ENCODE measurements around the gene CCDC146. TPM values are rescaled to one million over a fixed set of nuclear protein-coding genes. Genes with fewer than 3 reads are reported as not detected.

CCDC146 gene
- total RNA-seq, 1 experiment from 2014 or later, result 4.7 TPM

- no peaks in the 10 kb centered on the region for H3K79me2 ChIP-seq (ENCODE audit: low read length)
- CTCF ChIA-PET, result interaction anchor here (0.6 kb wide), 1 partner anchor 122 kb away, joined by 4 read pairs; no protein-coding TSS in a partner anchor
- no TSS peak for BruUV-seq (replicated peaks)
Measured at GRCh38 chr7:77235276-77235675, 112.9 kb downstream of the CCDC146 start.

GRCh38 chr7:77238703-77239136 lies 116.3 kb downstream of the CCDC146 start:
- Histone ChIP-seq H3K9me3 (ENCODE audit: low read length) (no peaks in the 10 kb centered on the region), H3K4me3 (ENCODE audit: low read length) (no peak overlapping the region), H4K20me1 (ENCODE audit: low read length) (no peaks in the 10 kb centered on the region), H3K27ac (ENCODE audit: low read length) (no peak overlapping the region), H3K79me2 (ENCODE audit: low read length) (no peaks in the 10 kb centered on the region), H3K27me3 (ENCODE audit: low read length) (no peaks in the 10 kb centered on the region), H3K9ac (ENCODE audit: low read length) (no peak overlapping the region), H2AFZ (ENCODE audit: low read length) (no peak overlapping the region), H3K4me1 (ENCODE audit: insufficient read depth, low read length) (no peaks in the 10 kb centered on the region), H3K4me2 (ENCODE audit: low read length) (no peak overlapping the region), H3K36me3 (ENCODE audit: low read depth, low read length) (no peaks in the 10 kb centered on the region), H3F3A (ENCODE audit: low read length, unreplicated experiment) (no peaks in the 10 kb centered on the region), H3K9me2 (replicated peaks; ENCODE audit: low read length) (no peaks in the 10 kb centered on the region)
- ChIA-PET POLR2A (ENCODE audit: unreplicated experiment) (no interaction called here), CTCF (no interaction called here)
- ATAC-seq (no peak), DNase-seq (no peak)
- TF ChIP-seq CTCF (conservative IDR thresholded peaks at IDR 0.05; ENCODE audit: low read depth, low read length), result no peak
- intact Hi-C loops (cut with micrococcal nuclease), result no loop called here
- no TSS peak for BruUV-seq (replicated peaks)

More at GRCh38 chr7:77235276-77235675, 112.9 kb downstream of the CCDC146 start:
- H3K4me2 ChIP-seq (ENCODE audit: low read length), result no peak overlapping the region
- H3K9me3 ChIP-seq (ENCODE audit: low read length), result no peaks in the 10 kb centered on the region
- ATAC-seq (no peak), DNase-seq (no peak)
- no peaks in the 10 kb centered on the region for H4K20me1 ChIP-seq (ENCODE audit: low read length)
- H3K4me3 ChIP-seq (ENCODE audit: low read length), result no peak overlapping the region
- H3K9ac ChIP-seq (ENCODE audit: low read length), result no peak overlapping the region
- H3K27me3 ChIP-seq (ENCODE audit: low read length), result no peaks in the 10 kb centered on the region
- intact Hi-C loops (cut with micrococcal nuclease), result no loop called here
- H2AFZ ChIP-seq (ENCODE audit: low read length), result no peak overlapping the region
- no peaks in the 10 kb centered on the region for H3K4me1 ChIP-seq (ENCODE audit: insufficient read depth, low read length)
- POLR2A ChIA-PET (ENCODE audit: unreplicated experiment), result no interaction called here
- H3K9me2 ChIP-seq (replicated peaks; ENCODE audit: low read length), result no peaks in the 10 kb centered on the region
- no peaks in the 10 kb centered on the region for H3F3A ChIP-seq (ENCODE audit: low read length, unreplicated experiment)
- no peak overlapping the region for H3K27ac ChIP-seq (ENCODE audit: low read length)
- TF ChIP-seq EZH2phosphoT487 (IDR thresholded peaks at IDR 0.05; ENCODE audit: borderline replicate concordance, low read length) (no peak), EZH2 (IDR thresholded peaks at IDR 0.05; ENCODE audit: low read length, unreplicated experiment) (no peak), CTCF (conservative IDR thresholded peaks at IDR 0.05; ENCODE audit: low read depth, low read length) (no peak)
- H3K36me3 ChIP-seq (ENCODE audit: low read depth, low read length), result no peaks in the 10 kb centered on the region

- H2AFZ ChIP-seq (ENCODE audit: low read length), result no peak overlapping the region
- H3F3A ChIP-seq (ENCODE audit: low read length, unreplicated experiment), result no peaks in the 10 kb centered on the region
- ATAC-seq (no peak), DNase-seq (no peak)
- no TSS peak for BruUV-seq (replicated peaks)
- CTCF ChIA-PET, result no interaction called here
- POLR2A ChIA-PET (ENCODE audit: unreplicated experiment), result no interaction called here
- H3K4me2 ChIP-seq (ENCODE audit: low read length), result no peak overlapping the region
- no peaks in the 10 kb centered on the region for H3K9me3 ChIP-seq (ENCODE audit: low read length)
- H3K27me3 ChIP-seq (ENCODE audit: low read length), result no peaks in the 10 kb centered on the region
- H3K9me2 ChIP-seq (replicated peaks; ENCODE audit: low read length), result no peaks in the 10 kb centered on the region
- H4K20me1 ChIP-seq (ENCODE audit: low read length), result no peaks in the 10 kb centered on the region
- TF ChIP-seq CTCF (conservative IDR thresholded peaks at IDR 0.05; ENCODE audit: low read depth, low read length) (no peak), EZH2phosphoT487 (IDR thresholded peaks at IDR 0.05; ENCODE audit: borderline replicate concordance, low read length) (no peak), EZH2 (IDR thresholded peaks at IDR 0.05; ENCODE audit: low read length, unreplicated experiment) (no peak)
- H3K36me3 ChIP-seq (ENCODE audit: low read depth, low read length), result no peaks in the 10 kb centered on the region
- intact Hi-C loops (cut with micrococcal nuclease), result no loop called here
- no peaks in the 10 kb centered on the region for H3K79me2 ChIP-seq (ENCODE audit: low read length)
- H3K27ac ChIP-seq (ENCODE audit: low read length), result no peak overlapping the region
- no peak overlapping the region for H3K9ac ChIP-seq (ENCODE audit: low read length)
- no peaks in the 10 kb centered on the region; the same call in 1 of the 2 replicates for H3K4me1 ChIP-seq (ENCODE audit: insufficient read depth, low read length)
- no peak overlapping the region for H3K4me3 ChIP-seq (ENCODE audit: low read length)
Measured at GRCh38 chr7:77239471-77239870, 117.1 kb downstream of the CCDC146 start.
